ENCODE data around the gene ZNF729. TPM values are rescaled to one million over a fixed set of nuclear protein-coding genes. Genes with fewer than 3 reads are reported as not detected.

Gene ZNF729
- total and polyA plus RNA-seq, 10 of the 15 experiments (the other 5 are each of a cell fraction or from before 2014, with no cell fraction given) = not detected

- no peak overlapping the region for H3K9ac ChIP-seq (ENCODE audit: control insufficient read depth, insufficient read depth, low read length)
- DNase-seq (ENCODE audit: low read depth, low spot score) = no peak
- no peak overlapping the region for H3K27ac ChIP-seq (ENCODE audit: control insufficient read depth, insufficient read depth)
- no peak for TF ChIP-seq RB1 (IDR thresholded peaks at IDR 0.05; ENCODE audit: borderline replicate concordance)
- TF ChIP-seq PML (IDR thresholded peaks at IDR 0.05; ENCODE audit: low read length) = no peak
- TF ChIP-seq ASH2L (IDR thresholded peaks at IDR 0.05; ENCODE audit: borderline replicate concordance, low read depth) = no peak
- TF ChIP-seq, protein P1, sequence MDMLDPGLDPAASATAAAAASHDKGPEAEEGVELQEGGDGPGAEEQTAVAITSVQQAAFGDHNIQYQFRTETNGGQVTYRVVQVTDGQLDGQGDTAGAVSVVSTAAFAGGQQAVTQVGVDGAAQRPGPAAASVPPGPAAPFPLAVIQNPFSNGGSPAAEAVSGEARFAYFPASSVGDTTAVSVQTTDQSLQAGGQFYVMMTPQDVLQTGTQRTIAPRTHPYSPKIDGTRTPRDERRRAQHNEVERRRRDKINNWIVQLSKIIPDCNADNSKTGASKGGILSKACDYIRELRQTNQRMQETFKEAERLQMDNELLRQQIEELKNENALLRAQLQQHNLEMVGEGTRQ (IDR thresholded peaks at IDR 0.05; ENCODE audit: borderline replicate concordance, low read depth, low read length) = no peak
- no peak for TF ChIP-seq SMAD1 (IDR thresholded peaks at IDR 0.05; ENCODE audit: low read depth, partially characterized antibody)
- TF ChIP-seq ATF3 (IDR thresholded peaks at IDR 0.05; ENCODE audit: borderline replicate concordance, extremely low read depth, low read depth, low read length) = no peak
- TF ChIP-seq KDM1A (IDR thresholded peaks at IDR 0.05; ENCODE audit: borderline replicate concordance) = no peak
- TF ChIP-seq, protein P2, sequence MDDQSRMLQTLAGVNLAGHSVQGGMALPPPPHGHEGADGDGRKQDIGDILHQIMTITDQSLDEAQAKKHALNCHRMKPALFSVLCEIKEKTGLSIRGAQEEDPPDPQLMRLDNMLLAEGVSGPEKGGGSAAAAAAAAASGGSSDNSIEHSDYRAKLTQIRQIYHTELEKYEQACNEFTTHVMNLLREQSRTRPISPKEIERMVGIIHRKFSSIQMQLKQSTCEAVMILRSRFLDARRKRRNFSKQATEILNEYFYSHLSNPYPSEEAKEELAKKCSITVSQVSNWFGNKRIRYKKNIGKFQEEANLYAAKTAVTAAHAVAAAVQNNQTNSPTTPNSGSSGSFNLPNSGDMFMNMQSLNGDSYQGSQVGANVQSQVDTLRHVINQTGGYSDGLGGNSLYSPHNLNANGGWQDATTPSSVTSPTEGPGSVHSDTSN (IDR thresholded peaks at IDR 0.05; ENCODE audit: insufficient replicate concordance, low read depth, low read length) = no peak
- TF ChIP-seq CREM (IDR thresholded peaks at IDR 0.05; ENCODE audit: low read depth) = no peak
- TF ChIP-seq JUNB (IDR thresholded peaks at IDR 0.05) = no peak
- no peak for TF ChIP-seq SREBF1 (IDR thresholded peaks at IDR 0.05; ENCODE audit: low read length)
- TF ChIP-seq NR2C1 (IDR thresholded peaks at IDR 0.05) = no peak
- no peak for TF ChIP-seq BRCA1 (IDR thresholded peaks at IDR 0.05; ENCODE audit: low read depth, low read length)
- TF ChIP-seq EED (IDR thresholded peaks at IDR 0.05; ENCODE audit: low read depth) = no peak
- no peak for TF ChIP-seq TCF12 (IDR thresholded peaks at IDR 0.05; ENCODE audit: low read depth, low read length)
- H3K9me3 ChIP-seq (replicated peaks; ENCODE audit: control insufficient read depth, insufficient read depth, low read length) = no peaks in the 10 kb centered on the region; the same call in 2 of the 3 replicates
- no peaks in the 10 kb centered on the region for H4K20me1 ChIP-seq (ENCODE audit: control insufficient read depth, insufficient read depth)
- BruUV-seq (replicated peaks) = no TSS peak
- FAIRE-seq = no peak
- no peak for ATAC-seq
- H3K79me2 ChIP-seq (ENCODE audit: control insufficient read depth, insufficient read depth, low read length) = no peaks in the 10 kb centered on the region
- H3K4me2 ChIP-seq (ENCODE audit: control insufficient read depth, insufficient read depth) = no peak overlapping the region
- no peaks in the 10 kb centered on the region for H3K36me3 ChIP-seq (ENCODE audit: control insufficient read depth in 2 of 2, insufficient read depth in 2 of 2, low read length in 1 of 2)
- no peak overlapping the region for H2AFZ ChIP-seq (ENCODE audit: control insufficient read depth, low read depth, low read length)
- ChIA-PET SMC1A (ENCODE audit: uncharacterized antibody, unreplicated experiment) (no interaction called here), RAD21 (ENCODE audit: unreplicated experiment) (no interaction called here), POLR2A (no interaction called here), CTCF (no interaction called here)
- H3K27me3 ChIP-seq (replicated peaks in 1 of 2; ENCODE audit: control insufficient read depth in 2 of 2, insufficient read depth in 2 of 2, low read length in 1 of 2) = no peaks in the 10 kb centered on the region
- in situ Hi-C loops (cut with MboI) (no loop called here), intact Hi-C loops (cut with micrococcal nuclease; ENCODE audit: unreplicated experiment) (no loop called here)
- WGBS (ENCODE audit: insufficient coverage, insufficient replicate concordance, low lambda C conversion rate, missing lambda C conversion rate) = 6% methylated on average over 3 of the region's 3 CpGs
- H3K4me1 ChIP-seq (ENCODE audit: control insufficient read depth, insufficient read depth, low read length) = no peaks in the 10 kb centered on the region
- no peak overlapping the region for H3K4me3 ChIP-seq
These were observed 45.3 kb downstream of the ZNF729 start for GRCh38 chr19:22331521-22331920.
